ENCODE results near the gene CPLX1.
"Not testable (repeated sequence)": the region's sequence is repeated elsewhere in the genome, so short reads cannot be mapped to it uniquely, and the experiment has no call there.

The CPLX1 gene

GRCh38 chr4:772776-773175, 53.2 kb downstream of the CPLX1 start:
- DNase-seq: no peak

DNA sequence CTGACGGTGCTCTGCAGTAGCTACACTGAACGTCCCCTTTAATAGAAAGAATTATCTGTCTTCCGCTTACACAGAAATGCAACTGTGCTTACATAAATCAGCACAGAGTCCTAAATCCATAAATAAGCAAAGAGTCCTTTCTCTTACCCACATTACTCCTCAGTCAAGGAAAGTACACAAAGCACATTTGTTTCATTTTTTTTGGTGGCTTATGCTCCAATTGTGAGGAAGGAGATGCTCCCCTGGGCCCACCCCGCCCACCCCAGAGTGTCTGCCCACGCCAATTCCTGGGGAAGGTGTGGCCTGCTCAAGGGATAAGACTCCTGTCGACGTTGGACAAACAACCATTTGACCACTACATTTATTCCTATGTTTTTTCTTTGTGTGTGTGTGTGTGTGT, 53.8 kb downstream of the CPLX1 start:
- DNase-seq: no peak

- DNase-seq: no peak
Measured at GRCh38 chr4:771464-771863, 54.5 kb downstream of the CPLX1 start.

DNA sequence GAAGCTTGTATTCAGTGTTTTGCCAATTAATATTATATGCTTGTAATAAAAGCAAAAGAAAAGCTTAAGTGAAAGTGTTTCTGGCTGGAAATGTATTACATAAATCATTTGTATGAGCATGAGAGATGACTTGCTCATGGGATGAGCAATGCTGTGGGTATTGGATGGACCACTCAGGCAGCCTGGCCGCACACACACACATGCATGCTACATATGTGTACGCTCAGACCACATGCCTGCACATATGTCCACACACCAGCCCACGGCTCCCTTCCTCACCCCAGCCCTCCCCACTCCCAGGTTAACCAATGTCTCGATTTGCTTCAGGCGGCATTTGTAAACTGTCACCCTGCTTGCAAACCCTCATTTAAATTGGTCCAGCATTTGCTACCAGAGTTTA, 55.9 kb downstream of the CPLX1 start:
- no peak for DNase-seq

GRCh38 chr4:769511-769910, 56.4 kb downstream of the CPLX1 start:
- DNase-seq: no peak

GRCh38 chr4:768995-769394, 56.9 kb downstream of the CPLX1 start:
- DNase-seq: no peak

GRCh38 chr4:768076-768475, 57.9 kb downstream of the CPLX1 start:
- DNase-seq: no peak

DNA sequence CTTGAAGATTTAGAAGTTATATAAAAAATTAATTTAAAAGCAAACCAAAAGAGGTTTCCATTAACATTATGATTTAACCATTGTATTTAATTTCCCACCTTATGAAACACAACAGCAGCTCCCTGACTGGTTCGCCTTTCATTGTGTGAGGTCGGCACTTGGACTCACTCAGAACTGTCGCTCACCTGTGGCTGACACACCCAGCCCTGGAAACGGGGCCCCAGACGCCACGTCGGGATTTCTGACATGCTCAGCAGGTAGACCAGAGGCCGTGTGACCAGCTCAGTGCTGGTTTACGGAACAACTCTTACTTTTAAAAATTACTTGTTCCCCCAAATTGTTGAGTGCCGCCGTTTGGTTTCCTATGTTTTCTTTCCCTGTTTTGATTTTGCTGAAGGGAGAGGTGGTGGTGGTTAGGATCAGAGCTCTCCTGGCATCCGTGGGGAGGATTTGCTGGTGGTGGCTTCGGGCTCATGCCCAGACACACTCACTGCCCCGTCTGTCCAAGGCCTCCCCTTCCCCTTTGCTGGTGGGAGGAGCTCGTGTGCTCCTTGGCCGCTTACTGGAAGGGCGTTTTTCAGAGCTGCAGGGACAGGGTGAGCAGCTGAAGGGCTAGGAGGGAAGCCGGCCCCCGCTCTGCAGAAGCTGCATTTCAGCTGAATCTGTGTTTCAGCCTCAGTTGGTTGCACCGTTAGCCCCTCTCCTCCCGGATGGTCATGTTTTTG, 59.2 kb downstream of the CPLX1 start:
- peak in 1 of 3 experiments; percentile 38 for DNase-seq

DNA sequence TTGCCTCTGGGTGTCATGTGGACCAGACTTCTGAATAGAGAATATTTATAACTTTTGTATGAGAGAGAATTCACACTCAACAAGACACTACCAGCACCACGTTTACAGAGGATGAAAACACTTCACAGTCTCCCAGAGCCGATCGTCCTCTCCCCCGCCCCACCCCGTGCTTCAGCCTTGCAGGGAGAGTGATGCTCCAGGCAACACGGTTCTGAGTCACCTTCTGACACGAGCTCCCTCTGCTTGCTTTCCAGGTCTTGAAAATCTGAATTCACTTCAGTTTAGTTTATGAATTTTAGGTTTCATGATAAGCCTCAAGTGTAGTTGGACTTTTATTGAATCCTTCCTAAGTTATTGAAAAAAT, 59.8 kb downstream of the CPLX1 start:
- DNase-seq: no peak

DNA sequence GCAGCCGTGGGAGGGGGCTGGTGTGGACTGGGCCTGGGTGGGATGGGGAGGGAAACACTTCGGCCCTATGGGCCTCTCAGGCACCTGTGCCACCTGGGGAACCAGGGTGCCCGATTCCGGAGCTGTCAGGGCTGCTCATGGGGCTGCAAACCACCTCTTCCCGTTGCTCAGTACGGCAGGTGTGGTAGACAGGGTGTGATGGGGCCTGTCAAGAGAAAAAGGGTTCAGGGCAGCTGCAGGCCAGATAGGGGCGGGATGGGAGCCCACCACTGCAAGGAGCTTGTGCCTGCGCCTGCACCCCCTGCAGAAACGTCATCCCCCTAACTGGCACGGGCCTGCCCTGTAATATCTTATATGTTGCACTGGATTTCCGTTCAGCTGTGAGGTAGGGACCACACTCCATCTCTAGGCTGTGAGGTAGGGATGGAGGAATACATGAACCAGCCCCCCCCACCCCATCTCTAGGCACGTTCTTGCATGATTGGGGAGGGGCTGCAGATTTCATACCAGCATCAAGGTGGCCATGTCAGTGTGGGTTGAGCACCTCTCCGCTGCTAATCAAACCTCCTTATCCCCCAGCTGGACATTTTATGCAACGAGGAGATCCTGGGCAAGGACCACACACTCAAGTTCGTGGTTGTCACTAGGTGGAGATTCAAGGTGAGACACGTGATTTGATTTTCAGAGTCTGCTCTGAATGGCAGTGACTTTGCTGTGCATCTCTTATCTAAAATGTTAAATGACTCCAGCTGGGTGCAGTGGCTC, 61.3 kb downstream of the CPLX1 start:
- no peak for DNase-seq

GRCh38 chr4:763922-764321, 62.0 kb downstream of the CPLX1 start:
- DNase-seq: no peak

- DNase-seq: no peak
Measured at GRCh38 chr4:763191-763810, 62.6 kb downstream of the CPLX1 start.

- DNase-seq: no peak
Measured at GRCh38 chr4:762211-763190, 63.4 kb downstream of the CPLX1 start.

GRCh38 chr4:761739-762138, 64.2 kb downstream of the CPLX1 start:
- no peak for DNase-seq

DNA sequence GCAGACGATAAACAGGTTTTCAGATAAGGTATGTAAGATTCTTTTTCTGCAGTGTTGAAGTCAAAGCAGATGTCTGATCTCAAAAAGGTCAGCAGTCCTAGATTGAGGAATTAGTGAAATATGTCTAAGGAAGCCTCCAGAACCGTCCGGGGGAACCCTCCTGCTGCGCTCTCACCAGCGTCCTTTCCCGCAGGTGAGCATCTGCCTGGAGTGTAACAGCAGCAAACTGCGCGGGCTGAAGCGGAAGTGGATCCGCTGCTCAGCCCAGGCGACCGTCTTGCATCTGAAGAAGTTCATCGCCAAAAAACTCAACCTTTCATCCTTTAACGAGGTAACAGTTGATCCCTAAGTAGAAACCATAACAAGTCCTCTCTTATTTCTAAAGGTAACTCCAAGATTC, 64.8 kb downstream of the CPLX1 start:
- DNase-seq: no peak

- DNase-seq: no peak
Measured at GRCh38 chr4:760616-761015, 65.3 kb downstream of the CPLX1 start.

DNA sequence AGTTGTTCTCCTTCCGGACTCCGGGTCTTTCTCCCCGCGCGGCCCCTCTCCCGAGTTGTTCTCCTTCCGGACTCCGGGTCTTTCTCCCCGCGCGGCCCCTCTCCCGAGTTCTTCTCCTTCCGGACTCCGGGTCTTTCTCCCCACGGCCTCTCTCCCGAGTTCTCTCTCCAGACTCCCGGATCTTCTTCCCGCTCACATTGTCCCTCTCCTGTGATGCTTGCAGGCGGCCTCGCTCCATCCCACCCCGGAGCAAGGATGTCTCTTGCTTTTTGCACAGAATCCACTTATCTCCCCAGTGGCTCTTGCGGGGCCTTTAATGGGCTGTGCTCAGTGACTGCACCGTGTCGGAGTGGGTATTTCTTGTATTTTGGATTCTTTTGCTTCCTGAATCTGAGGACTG, 66.1 kb downstream of the CPLX1 start:
- not testable (repeated sequence) for DNase-seq

- no peak for DNase-seq
Measured at GRCh38 chr4:757111-757510, 68.8 kb downstream of the CPLX1 start.

- DNase-seq: no peak
Measured at GRCh38 chr4:754221-755120, 71.5 kb downstream of the CPLX1 start.

- not testable (repeated sequence) for DNase-seq
Measured at GRCh38 chr4:753186-753585, 72.7 kb downstream of the CPLX1 start.

- no peak for DNase-seq
Measured at GRCh38 chr4:752196-752861, 73.6 kb downstream of the CPLX1 start.

Data from NCI-H1417 (cell line).